Thoracic aorta endothelial cell (primary cell): ENCODE results near the gene CCL7. TPM values are rescaled to one million over a fixed set of nuclear protein-coding genes. Genes with fewer than 3 reads are reported as not detected.

Source experiments
- total RNA-seq: library from RNA; depleted of rRNA; stranded (reverse); fragments of >200 nt; gene quantifications from 2 replicates; pipeline ENCODE4 v1.2.3, GENCODE V29; 2012

Gene CCL7
- total RNA-seq = 0.29 and 0.53 TPM in 2 replicates

GRCh38 chr17:34269969-34270368 is at the start of gene CCL7:
CCL7 (plus strand) TSS chr17:34270221; CDS start chr17:34270291, 70 bp downstream.

GRCh38 chr17:34254651-34255380 is 15.2 kb upstream of the CCL7 start, which contains the start of gene CCL2:
CCL2 (plus strand) TSS chr17:34255285; CDS start chr17:34255350, 65 bp downstream.

GRCh38 chr17:34285286-34285792 is 15.3 kb downstream of the CCL7 start, which contains the start of gene CCL11:
CCL11 (plus strand) TSS chr17:34285742; CDS start chr17:34285809, 67 bp downstream.

GRCh38 chr17:34319039-34319483 is 49.0 kb downstream of the CCL7 start, which contains the start of gene CCL8:
CCL8 (plus strand) TSS chr17:34319435; CDS start chr17:34319502, 67 bp downstream.

Other genes starting within 250 kb of the CCL7 start
- 95.8 and 128 TPM in 2 replicates for gene CCL2, start 14.9 kb upstream of the CCL7 start, total RNA-seq
- not detected in 2 replicates for gene CCL11, start 15.5 kb downstream of the CCL7 start, total RNA-seq
- not detected in 2 replicates for gene CCL8, start 49.2 kb downstream of the CCL7 start, total RNA-seq
- not detected in 2 replicates for gene CCL13, start 86.3 kb downstream of the CCL7 start, total RNA-seq
- not detected in 2 replicates for gene CCL1, start 93.0 kb downstream of the CCL7 start, total RNA-seq